Osteoblast (primary cell): ENCODE measurements around the gene IGF2R. TPM values are rescaled to one million over a fixed set of nuclear protein-coding genes. Genes with fewer than 3 reads are reported as not detected.

Experiments used
- DNase-seq: peaks from one replicate; pipeline ENCODE4 v3.0.0; 2011; ENCODE audit warnings: low spot score, mixed read lengths; ENCODE audit not compliant: insufficient read length; ENCODE audit errors: missing footprints
- H2AFZ ChIP-seq: 2 replicates; pipeline ENCODE4 v1.6.0; 2011; ENCODE audit warnings: mild to moderate bottlenecking, low read length
- H3K27ac ChIP-seq: 2 replicates; pipeline ENCODE4 v1.5.1; 2011; ENCODE audit warnings: mild to moderate bottlenecking, low read depth, low read length, moderate library complexity
- H3K27me3 ChIP-seq: 2 replicates; pipeline ENCODE4 v1.6.0; 2012; ENCODE audit warnings: mild to moderate bottlenecking, control low read depth, inconsistent platforms, low read length, moderate library complexity; ENCODE audit not compliant: insufficient read depth
- H3K36me3 ChIP-seq: 2 replicates; pipeline ENCODE4 v1.5.1; 2011; ENCODE audit warnings: mild to moderate bottlenecking, low read length, control low read depth, moderate library complexity; ENCODE audit not compliant: insufficient read depth
- H3K4me1 ChIP-seq: 2 replicates; pipeline ENCODE4 v1.5.1; 2011; ENCODE audit warnings: mild to moderate bottlenecking, low read length, control low read depth, moderate library complexity; ENCODE audit not compliant: insufficient read depth
- H3K4me2 ChIP-seq: 2 replicates; pipeline ENCODE4 v1.6.0; 2011; ENCODE audit warnings: mild to moderate bottlenecking, low read length; ENCODE audit not compliant: insufficient read depth
- H3K4me3 ChIP-seq: fragments of 200-600 bp; sonication (generic); 3 replicates; pipeline ENCODE4 v1.5.1; 2012; ENCODE audit warnings: mild to moderate bottlenecking, low read length, inconsistent platforms; ENCODE audit not compliant: insufficient read depth
- H3K79me2 ChIP-seq: 2 replicates; pipeline ENCODE4 v1.6.0; 2012; ENCODE audit warnings: mild to moderate bottlenecking, low read length, control low read depth, inconsistent platforms; ENCODE audit not compliant: insufficient read depth
- H3K9me3 ChIP-seq: 2 replicates; pipeline ENCODE4 v1.5.1; 2011; ENCODE audit warnings: low read depth, low read length, control low read depth
- H4K20me1 ChIP-seq: 2 replicates; pipeline ENCODE4 v1.6.0; 2012; ENCODE audit warnings: mild to moderate bottlenecking, low read length, control low read depth; ENCODE audit not compliant: insufficient read depth
- total RNA-seq: library from RNA; depleted of rRNA; stranded (reverse); fragments of >200 nt; gene quantifications from 2 replicates; pipeline ENCODE4 v1.2.3, GENCODE V29; 2012
- TF ChIP-seq, protein P1 (sequence below): IDR thresholded peaks from 2 replicates; pipeline ENCODE4 v1.5.1; 2011; ENCODE audit warnings: mild to moderate bottlenecking, low read depth, low read length, moderate library complexity; ENCODE audit errors: extremely low read depth

IGF2R gene
- total RNA-seq, 1 donor = 174 TPM

DNA sequence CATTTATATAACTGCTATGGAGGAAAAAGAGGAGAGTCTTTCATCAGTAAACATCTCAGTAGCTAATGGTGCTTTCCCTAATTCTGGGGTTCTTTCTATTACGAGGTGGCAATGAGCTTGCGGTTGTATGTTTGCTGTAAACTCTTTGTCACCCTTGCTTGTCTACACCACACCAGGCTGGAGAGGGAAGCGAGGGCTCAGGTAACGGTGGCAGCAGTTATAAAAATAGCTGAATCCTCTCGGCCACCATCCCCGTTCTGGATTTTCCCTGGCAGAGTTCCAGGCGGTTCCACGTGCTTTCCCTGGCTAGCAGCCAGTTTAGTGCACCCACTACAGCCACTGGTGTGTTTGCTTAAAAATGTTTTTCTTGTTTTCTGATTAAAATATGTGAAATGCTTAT lies 39.1 kb upstream of the IGF2R start:
- Histone ChIP-seq H3K36me3 (no peaks in the 10 kb centered on the region), H2AFZ (peak overlapping the region; percentile 21), H3K27ac (no peak overlapping the region)

DNA sequence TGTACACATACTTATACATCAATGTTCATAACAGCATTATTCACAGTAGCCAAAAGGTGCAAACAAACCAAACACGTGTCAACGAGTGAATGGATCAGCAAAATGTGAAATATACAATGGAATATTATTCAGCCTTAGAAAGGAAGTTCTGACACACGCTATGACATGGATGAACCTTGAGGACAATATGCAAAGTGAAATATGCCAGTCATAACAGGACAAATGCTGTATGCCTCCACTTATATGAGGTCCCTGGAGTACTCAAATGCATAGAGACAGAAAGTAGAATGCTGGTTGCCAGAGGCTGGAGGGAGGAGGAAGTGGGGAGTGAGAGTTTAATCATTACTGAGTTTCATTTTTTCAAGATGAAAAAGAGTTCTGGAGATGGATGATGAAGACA lies 37.8 kb upstream of the IGF2R start:
- Histone ChIP-seq H3K27me3 (no peaks in the 10 kb centered on the region), H3K79me2 (no peaks in the 10 kb centered on the region), H3K9me3 (no peaks in the 10 kb centered on the region), H4K20me1 (no peaks in the 10 kb centered on the region), H3K4me3 (no peak overlapping the region), H3K27ac (no peak overlapping the region), H3K4me1 (peaks cover 16% of the 10 kb centered on the region), H2AFZ (no peak overlapping the region), H3K36me3 (no peaks in the 10 kb centered on the region), H3K4me2 (no peak overlapping the region)
- TF ChIP-seq, protein P1, sequence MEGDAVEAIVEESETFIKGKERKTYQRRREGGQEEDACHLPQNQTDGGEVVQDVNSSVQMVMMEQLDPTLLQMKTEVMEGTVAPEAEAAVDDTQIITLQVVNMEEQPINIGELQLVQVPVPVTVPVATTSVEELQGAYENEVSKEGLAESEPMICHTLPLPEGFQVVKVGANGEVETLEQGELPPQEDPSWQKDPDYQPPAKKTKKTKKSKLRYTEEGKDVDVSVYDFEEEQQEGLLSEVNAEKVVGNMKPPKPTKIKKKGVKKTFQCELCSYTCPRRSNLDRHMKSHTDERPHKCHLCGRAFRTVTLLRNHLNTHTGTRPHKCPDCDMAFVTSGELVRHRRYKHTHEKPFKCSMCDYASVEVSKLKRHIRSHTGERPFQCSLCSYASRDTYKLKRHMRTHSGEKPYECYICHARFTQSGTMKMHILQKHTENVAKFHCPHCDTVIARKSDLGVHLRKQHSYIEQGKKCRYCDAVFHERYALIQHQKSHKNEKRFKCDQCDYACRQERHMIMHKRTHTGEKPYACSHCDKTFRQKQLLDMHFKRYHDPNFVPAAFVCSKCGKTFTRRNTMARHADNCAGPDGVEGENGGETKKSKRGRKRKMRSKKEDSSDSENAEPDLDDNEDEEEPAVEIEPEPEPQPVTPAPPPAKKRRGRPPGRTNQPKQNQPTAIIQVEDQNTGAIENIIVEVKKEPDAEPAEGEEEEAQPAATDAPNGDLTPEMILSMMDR = no peak
- no peak for DNase-seq

More for the DNA sequence above, 39.1 kb upstream of the IGF2R start:
- H3K27me3 ChIP-seq = no peaks in the 10 kb centered on the region
- H3K9me3 ChIP-seq = no peaks in the 10 kb centered on the region
- no peak overlapping the region for H3K4me3 ChIP-seq
- H3K4me2 ChIP-seq = no peak overlapping the region
- H4K20me1 ChIP-seq = no peaks in the 10 kb centered on the region
- no peak for DNase-seq
- peaks cover 10% of the 10 kb centered on the region for H3K4me1 ChIP-seq
- H3K79me2 ChIP-seq = no peaks in the 10 kb centered on the region
- TF ChIP-seq, protein P1 = no peak

DNA sequence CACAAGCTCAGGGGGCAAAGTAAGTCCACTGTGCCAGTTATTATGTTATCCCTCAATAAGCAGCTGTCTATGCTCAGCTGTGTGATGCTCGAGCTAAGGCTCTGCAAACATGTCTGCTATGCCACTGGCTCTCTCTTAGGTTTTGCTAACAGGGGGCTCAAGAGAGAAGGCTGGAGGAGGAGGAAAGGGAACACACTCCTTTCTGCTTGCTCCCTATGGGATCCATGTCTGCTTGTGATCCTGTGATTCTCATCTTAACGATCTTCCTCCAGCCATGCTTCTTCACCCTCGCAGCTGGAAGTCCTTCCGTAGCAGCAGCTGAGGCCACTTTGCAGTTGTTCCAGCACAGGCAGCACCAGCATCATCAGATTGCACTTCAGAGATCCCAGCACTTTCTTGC lies 37.0 kb upstream of the IGF2R start:
- Histone ChIP-seq H3K79me2 (no peaks in the 10 kb centered on the region), H3K4me2 (no peak overlapping the region)

DNA sequence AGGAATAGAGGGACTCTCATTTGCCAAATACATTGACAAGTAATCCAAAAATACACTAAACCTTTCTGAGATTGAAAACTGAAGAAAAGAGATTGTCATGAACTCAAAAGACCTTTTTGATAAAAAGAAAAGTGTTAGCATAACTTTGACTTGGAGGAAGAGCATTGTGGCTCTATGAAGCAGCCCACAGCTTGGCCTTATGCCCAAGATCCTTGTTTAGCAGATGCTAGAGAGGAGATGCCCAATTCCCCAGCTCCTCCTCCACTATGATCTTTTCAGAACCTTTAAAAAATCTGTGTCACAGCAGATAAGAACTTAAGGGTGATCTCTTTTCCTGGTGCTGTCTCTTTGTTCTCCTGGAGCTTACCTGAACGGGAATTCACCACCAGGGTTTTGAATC lies 35.8 kb upstream of the IGF2R start:
- H3K27me3 ChIP-seq = no peaks in the 10 kb centered on the region
- H3K27ac ChIP-seq = no peak overlapping the region
- no peaks in the 10 kb centered on the region for H3K9me3 ChIP-seq
- no peak for DNase-seq
- no peak overlapping the region for H3K4me2 ChIP-seq
- peaks cover 16% of the 10 kb centered on the region for H3K4me1 ChIP-seq
- no peaks in the 10 kb centered on the region for H3K36me3 ChIP-seq
- no peaks in the 10 kb centered on the region for H3K79me2 ChIP-seq
- TF ChIP-seq, protein P1 = no peak
- H2AFZ ChIP-seq = no peak overlapping the region
- H3K4me3 ChIP-seq = no peak overlapping the region
- H4K20me1 ChIP-seq = no peaks in the 10 kb centered on the region

More for the DNA sequence above, 37.0 kb upstream of the IGF2R start:
- TF ChIP-seq, protein P1 = no peak
- H3K4me3 ChIP-seq = no peak overlapping the region
- no peaks in the 10 kb centered on the region for H3K9me3 ChIP-seq
- peaks cover 16% of the 10 kb centered on the region for H3K4me1 ChIP-seq
- no peaks in the 10 kb centered on the region for H3K27me3 ChIP-seq
- no peaks in the 10 kb centered on the region for H3K36me3 ChIP-seq
- no peak overlapping the region for H2AFZ ChIP-seq
- H3K27ac ChIP-seq = no peak overlapping the region
- H4K20me1 ChIP-seq = no peaks in the 10 kb centered on the region
- no peak for DNase-seq
